MM.1S (cell line): Measurements from ENCODE around the gene SEPHS2.

Experiments used
- EZH2phosphoT487 ChIP-seq: fragments of 300-600 bp; sonication (generic); IDR thresholded peaks from 2 replicates; pipeline ENCODE4 v1.6.1; 2018; ENCODE audit warnings: antibody characterized with exemption, low read length
- TF ChIP-seq, protein P1 (sequence below): fragments of 300-600 bp; sonication (generic); IDR thresholded peaks from 2 replicates; pipeline ENCODE4 v1.5.1; 2016; ENCODE audit warnings: antibody characterized with exemption, low read length, mixed read lengths

DNA sequence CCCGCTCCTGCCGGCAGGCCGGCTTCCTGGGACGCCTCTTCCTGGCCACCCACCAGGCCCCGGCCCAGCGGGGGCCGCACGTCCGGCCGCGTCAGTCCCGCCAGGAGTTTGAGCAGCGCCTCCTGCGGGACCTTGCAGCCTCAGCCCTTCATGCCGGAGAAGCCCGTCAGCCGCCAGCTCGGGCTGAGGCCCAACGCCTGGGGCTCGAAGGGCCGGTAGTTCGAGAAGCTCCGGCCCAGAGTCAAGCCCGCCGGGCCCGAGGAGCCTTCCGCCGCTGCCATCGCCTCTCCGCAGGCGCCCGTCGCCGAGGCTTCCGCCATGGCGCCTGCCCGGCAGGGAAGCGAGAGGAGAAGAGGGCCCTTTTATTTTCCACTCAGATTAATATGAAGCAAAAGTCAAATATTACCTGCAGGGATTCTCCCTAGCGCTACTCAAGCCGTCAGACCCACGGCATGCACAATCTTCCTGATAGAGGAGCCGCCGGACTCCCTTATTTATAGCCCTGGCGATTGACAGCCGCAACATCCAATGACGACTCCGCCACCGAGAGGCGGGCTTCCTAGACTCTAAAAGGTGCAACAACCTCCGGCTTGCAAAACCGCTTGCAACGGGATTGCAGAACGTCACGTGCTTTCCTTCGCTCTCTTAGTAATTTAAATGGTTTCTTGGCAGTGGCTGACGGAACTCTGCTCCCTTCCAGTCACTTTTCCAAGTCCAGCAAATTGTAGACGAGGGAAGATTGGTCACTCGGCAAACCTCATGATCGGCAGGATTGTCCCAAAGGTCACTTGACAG lies at the start of gene SEPHS2:
- TF ChIP-seq, protein P1, sequence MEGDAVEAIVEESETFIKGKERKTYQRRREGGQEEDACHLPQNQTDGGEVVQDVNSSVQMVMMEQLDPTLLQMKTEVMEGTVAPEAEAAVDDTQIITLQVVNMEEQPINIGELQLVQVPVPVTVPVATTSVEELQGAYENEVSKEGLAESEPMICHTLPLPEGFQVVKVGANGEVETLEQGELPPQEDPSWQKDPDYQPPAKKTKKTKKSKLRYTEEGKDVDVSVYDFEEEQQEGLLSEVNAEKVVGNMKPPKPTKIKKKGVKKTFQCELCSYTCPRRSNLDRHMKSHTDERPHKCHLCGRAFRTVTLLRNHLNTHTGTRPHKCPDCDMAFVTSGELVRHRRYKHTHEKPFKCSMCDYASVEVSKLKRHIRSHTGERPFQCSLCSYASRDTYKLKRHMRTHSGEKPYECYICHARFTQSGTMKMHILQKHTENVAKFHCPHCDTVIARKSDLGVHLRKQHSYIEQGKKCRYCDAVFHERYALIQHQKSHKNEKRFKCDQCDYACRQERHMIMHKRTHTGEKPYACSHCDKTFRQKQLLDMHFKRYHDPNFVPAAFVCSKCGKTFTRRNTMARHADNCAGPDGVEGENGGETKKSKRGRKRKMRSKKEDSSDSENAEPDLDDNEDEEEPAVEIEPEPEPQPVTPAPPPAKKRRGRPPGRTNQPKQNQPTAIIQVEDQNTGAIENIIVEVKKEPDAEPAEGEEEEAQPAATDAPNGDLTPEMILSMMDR, result peak; percentile 47
- no peak for TF ChIP-seq EZH2phosphoT487
